ENCODE data around the gene MAP3K7CL. TPM values are rescaled to one million over a fixed set of nuclear protein-coding genes. Genes with fewer than 3 reads are reported as not detected.

Gene MAP3K7CL
- polyA plus RNA-seq, 3 donors from 2014 or later = 9.2 to 18.8 (median 12.5) TPM

DNA sequence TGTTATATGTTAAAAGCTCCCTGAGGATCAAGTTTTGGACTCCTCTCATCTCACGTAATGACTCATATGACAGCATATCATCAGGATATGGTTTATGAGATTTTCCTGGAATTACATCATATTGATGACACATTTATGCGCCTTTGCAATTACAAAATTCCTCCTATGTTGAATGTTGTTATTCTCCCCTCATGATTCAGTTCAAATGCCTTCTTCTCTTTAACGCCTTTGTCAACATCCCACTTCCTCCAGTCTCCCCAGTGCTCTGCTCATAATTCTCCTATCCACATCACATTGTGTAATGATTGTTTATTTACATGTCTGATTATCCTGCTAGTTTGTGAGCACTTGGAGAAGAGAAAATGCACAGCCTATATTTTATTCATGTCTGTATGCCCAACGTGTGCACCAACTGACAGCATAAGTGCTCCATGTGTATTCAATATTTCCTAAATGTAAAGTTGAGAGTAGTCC lies 87.4 kb downstream of the MAP3K7CL start:
- Mint-ChIP-seq H3K27me3 (ENCODE audit: low read depth in 3 of 3) (peaks cover 0 to 3% (median 0%) of the 10 kb centered on the region in 3 donors), H3K27ac (no peak overlapping the region), H3K9me3 (no peaks in the 10 kb centered on the region), H3K4me3 (no peak overlapping the region), H3K36me3 (no peaks in the 10 kb centered on the region), H3K4me1 (no peaks in the 10 kb centered on the region)
- no peak for DNase-seq

- Mint-ChIP-seq H3K9me3 (no peaks in the 10 kb centered on the region), H3K4me3 (no peak overlapping the region), H3K27ac (no peak overlapping the region), H3K36me3 (no peaks in the 10 kb centered on the region), H3K4me1 (no peaks in the 10 kb centered on the region), H3K27me3 (ENCODE audit: low read depth in 3 of 3) (peaks cover 0 to 3% (median 0%) of the 10 kb centered on the region in 3 donors)
- no peak for DNase-seq
Observed at GRCh38 chr21:29218749-29219148, 88.3 kb downstream of the MAP3K7CL start.

GRCh38 chr21:29219165-29219770 lies 88.8 kb downstream of the MAP3K7CL start:
- no peak overlapping the region for H3K27ac Mint-ChIP-seq

GRCh38 chr21:29221253-29221744 lies 90.9 kb downstream of the MAP3K7CL start:
- H3K9me3 Mint-ChIP-seq = no peaks in the 10 kb centered on the region
- peaks cover 0 to 5% (median 2%) of the 10 kb centered on the region in 3 donors for H3K27me3 Mint-ChIP-seq (ENCODE audit: low read depth in 3 of 3)
- no peaks in the 10 kb centered on the region for H3K36me3 Mint-ChIP-seq
- no peak overlapping the region for H3K27ac Mint-ChIP-seq
- H3K4me1 Mint-ChIP-seq = no peaks in the 10 kb centered on the region
- DNase-seq = no peak
- H3K4me3 Mint-ChIP-seq = no peak overlapping the region

More at GRCh38 chr21:29219165-29219770, 88.8 kb downstream of the MAP3K7CL start:
- no peak overlapping the region for H3K4me3 Mint-ChIP-seq
- H3K36me3 Mint-ChIP-seq = no peaks in the 10 kb centered on the region
- H3K4me1 Mint-ChIP-seq = no peaks in the 10 kb centered on the region
- DNase-seq = no peak
- H3K9me3 Mint-ChIP-seq = no peaks in the 10 kb centered on the region
- H3K27me3 Mint-ChIP-seq (ENCODE audit: low read depth in 3 of 3) = peaks cover 0 to 3% (median 2%) of the 10 kb centered on the region in 3 donors

DNA sequence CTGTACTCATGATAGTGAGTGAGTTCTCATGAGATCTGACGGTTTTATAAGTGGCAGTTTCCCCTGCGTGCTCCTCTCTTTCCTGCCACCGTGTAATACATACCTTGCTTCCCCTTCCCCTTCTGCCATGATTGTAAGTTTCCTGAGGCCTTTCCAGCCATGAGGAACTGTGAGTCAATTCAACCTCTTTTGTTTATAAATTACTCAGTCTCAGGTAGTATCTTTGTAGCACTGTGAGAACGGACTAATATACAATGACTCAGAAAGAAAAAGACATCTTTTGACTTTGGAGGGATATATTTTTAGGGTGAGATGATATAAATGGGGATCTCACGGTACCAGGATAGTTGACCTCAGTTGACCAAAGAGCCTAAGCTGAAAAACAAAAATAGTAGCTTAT lies 93.6 kb downstream of the MAP3K7CL start:
- Mint-ChIP-seq H3K4me1 (peaks cover 4 to 5% of the 10 kb centered on the region in 2 donors), H3K9me3 (no peaks in the 10 kb centered on the region), H3K4me3 (no peak overlapping the region), H3K36me3 (no peaks in the 10 kb centered on the region), H3K27me3 (ENCODE audit: low read depth in 3 of 3) (peaks cover 0 to 5% (median 4%) of the 10 kb centered on the region in 3 donors), H3K27ac (no peak overlapping the region)
- DNase-seq = no peak

Other genes starting within 250 kb of the MAP3K7CL start
- gene LTN1, start 137.8 kb upstream of the MAP3K7CL start, polyA plus RNA-seq = 10 to 100 TPM in 2 of 3 donors, 1 to 10 TPM in 1; 9.9 to 19.1 (median 11.3) TPM
- 10 to 100 TPM; 13.0 to 28.6 (median 13.0) TPM for gene RWDD2B, start 111.3 kb upstream of the MAP3K7CL start, polyA plus RNA-seq
- gene USP16, start 106.0 kb upstream of the MAP3K7CL start, polyA plus RNA-seq = 10 to 100 TPM; 12.0 to 31.3 (median 20.5) TPM
- 100 to 1,000 TPM; 101 to 119 (median 113) TPM for gene CCT8, start 57.0 kb upstream of the MAP3K7CL start, polyA plus RNA-seq
- gene BACH1, start 168.3 kb downstream of the MAP3K7CL start, polyA plus RNA-seq = 10 to 100 TPM; 10.1 to 30.2 (median 17.4) TPM

Measured in immature natural killer cell (primary cell).